CD4-positive, alpha-beta T cell treated with Interleukin-15 for 1 hour (primary cell): ENCODE measurements around the gene MCC.

ENCODE experiments used
- DNase-seq: peaks from one replicate; pipeline ENCODE4 v3.0.0-alpha.2; 2020

The MCC gene

GRCh38 chr5:113127021-113127420 lies 361.2 kb downstream of the MCC start:
- DNase-seq = no peak

DNA sequence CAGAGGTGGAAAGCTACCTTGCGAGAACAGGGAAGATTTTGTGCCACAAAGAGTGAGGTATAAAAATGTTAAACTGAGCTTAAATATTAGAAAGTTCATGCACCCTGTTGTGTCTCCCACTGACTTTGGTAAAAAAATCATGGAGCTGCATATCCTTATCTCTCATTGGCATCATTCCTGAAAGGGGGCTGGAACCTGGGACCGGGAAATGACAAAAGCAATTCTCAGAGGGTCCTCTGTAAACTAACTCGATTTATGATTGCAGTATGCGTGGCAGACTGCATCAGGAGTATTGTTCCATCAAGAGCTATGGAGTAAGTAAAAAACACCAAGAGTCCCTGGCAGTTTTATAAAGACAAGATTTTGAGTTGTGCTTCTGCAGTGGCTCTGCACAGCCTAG lies 362.9 kb downstream of the MCC start:
- DNase-seq = no peak

DNA sequence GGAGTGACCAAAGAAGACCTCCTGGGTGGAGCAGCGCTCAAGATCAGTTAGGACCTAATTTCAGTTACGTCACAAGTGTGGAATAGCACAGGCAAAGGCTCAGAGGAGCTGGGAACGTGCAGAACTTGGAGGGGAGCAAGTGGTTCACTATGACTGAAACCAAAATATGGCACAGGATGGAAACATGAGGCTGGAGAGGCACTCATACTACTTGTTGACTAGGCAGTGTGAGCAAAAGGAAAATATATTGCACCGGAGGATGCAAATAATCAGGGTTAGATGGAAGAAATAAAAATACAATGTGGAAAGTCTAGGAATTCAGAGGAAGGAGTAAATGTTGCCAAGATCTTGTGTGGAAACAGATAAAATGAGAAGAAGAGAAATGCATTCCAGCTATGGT lies 363.3 kb downstream of the MCC start:
- DNase-seq = no peak

- DNase-seq = no peak
These were observed 364.0 kb downstream of the MCC start for GRCh38 chr5:113124265-113124664.

GRCh38 chr5:113123618-113124017 lies 364.6 kb downstream of the MCC start:
- no peak for DNase-seq

GRCh38 chr5:113122053-113122452 lies 366.2 kb downstream of the MCC start:
- DNase-seq = no peak

- DNase-seq = no peak
These were observed 368.9 kb downstream of the MCC start for GRCh38 chr5:113119246-113119924.

- DNase-seq = no peak
These were observed 369.5 kb downstream of the MCC start for GRCh38 chr5:113118765-113119164.

DNA sequence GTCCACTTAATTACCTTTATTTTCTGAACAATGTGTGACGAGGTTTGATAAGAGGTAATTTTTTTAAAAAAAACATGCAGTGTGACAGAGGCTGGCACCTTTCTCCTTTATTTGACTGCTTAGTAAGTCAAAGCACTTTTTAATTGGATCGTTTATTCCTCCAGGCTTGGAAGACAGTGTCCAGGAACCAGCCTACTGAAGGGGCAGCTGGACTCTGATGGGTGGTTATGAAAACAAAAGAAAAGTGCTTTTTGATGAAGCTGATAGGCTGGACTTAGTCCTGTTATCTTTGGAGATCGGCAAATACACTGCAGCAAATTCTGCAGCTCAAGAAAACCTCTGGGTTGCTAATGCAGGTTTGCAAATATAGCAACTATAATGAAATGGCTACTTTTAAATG lies 370.0 kb downstream of the MCC start:
- DNase-seq = no peak

DNA sequence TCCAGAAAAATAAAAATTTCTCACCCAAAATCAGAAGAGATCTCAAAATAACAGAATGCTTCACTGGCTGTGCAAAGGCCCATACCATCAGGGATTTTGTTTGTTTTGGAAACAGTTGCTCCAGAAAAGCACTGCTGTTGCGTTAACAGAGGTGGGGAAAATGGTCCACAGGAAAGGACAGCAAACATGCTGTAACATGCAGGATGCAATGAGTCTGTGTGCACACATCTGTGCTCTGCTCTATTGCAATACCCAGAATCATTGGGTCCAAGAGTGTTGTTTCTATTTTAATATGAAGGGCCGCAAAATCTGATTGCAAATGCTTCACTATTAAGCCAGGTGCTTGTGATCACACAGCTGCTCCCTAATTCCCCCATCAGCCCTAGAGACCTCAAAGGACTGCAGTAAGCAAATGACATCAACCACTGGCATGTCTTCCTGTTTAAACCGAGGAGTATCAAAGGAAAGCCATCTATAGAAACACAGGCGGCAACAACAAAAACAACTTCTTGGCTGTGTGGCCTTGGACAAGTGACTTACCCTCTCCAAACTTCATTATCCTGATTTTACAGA lies 370.6 kb downstream of the MCC start:
- no peak for DNase-seq

DNA sequence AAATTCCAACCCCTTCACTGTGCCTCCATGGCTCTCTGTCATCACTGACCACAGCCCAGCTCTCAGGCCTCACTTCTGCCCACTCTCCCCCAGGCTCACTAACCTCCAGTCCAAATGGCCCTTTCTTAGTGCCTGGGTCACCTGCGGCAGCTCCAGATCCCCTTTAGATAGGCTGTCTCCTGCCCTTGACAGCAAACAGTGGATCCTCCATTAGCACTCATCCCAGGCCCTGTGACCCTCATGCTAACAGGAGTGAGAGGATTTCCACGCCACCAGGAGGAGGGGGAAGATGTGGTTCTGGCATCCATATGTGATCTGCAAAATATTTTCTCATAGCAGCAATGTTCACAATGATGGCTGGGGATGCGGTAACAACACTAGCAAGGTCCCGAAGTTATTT lies 372.3 kb downstream of the MCC start:
- DNase-seq = no peak

DNA sequence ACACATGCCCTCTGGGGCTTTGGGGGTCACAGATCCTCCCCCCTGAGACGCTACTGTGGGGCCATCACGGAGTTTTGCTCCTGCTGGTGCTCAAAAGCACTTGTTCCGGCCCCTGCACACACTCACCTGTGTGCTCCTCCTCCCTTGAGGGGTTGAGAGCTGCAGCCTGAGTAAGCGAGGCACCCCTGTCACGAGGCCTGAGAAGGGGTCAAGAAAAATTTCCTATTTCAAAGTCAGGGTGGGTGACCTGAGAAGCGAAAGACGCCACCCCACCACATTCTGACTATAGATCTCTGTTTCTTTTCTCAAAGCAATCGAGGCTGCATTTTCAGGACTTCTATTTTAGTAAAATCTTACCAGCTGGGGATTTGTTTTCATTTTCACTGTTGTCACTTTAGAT lies 373.2 kb downstream of the MCC start:
- no peak for DNase-seq

DNA sequence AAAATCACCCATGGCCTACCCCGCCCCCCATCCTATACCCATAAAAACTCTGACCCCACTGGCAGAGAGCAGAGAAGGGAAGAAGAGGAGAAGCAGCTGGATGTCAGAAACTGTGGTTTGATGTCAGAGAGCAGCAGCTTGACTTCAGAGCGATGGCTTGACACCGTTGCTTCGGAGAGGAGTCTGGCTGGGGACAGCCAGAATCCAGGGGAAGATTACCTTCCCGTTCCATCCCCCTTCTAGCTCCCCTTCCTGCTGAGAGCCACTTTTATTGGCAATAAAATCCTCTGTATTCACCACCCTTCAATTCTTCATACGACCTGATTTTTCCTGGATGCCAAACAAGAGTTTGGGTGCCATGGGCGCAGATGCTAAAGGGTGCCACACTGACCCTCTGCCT lies 373.7 kb downstream of the MCC start:
- no peak for DNase-seq

DNA sequence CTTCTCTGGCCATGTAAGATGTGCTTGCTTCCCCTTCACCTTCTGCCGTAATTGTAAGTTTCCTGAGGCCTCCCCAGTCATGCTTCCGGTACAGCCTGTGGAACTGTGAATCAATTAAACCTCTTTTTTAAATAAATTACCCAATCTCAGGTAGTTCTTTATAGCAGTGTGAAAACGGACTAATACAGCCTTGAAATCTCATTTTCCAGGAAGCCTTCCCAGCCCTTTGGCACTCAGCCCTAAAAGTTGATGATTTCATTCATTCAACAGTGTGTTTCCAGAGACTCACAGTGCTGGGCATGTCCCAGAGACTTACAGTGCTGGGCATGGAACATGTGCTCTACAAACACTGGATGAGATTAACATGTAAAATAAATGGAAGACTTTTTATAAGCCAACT lies 375.8 kb downstream of the MCC start:
- no peak for DNase-seq

DNA sequence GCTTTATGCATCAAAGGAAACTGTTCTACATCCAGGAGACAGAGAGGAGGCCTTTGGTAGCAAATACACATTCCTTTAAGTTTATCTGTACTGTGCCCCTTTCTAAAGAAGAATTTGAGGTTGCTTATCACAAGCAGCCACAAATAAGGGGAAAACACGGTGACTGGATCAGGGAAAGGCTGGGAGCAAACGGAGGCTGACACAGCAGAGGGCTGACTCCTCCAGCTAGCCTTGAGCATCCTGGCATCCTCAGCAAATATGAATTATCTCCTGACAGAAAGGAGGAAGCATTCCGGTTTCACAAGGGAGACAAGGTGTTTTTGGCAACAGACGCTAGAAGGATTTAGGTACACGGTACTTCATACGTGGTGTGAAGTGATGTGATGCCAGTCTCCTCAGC lies 378.1 kb downstream of the MCC start:
- DNase-seq = no peak

DNA sequence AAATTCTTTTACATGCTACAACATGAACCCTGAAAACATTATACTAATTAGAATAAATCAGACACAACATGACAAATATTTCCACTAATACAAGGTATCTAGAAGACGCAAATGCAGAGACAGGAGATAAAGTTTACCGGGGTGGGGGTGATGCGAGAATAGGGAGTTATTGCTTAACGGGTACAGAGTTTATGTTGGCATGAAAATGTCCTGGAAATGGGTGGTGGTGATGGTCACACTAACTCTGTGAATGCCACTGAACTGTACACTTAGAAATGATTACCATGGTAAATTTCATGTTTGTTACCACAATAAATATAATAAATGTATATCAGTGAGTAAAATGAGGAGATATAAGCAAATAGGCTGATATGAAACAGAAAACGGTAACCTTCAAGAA lies 378.9 kb downstream of the MCC start:
- DNase-seq = no peak

- no peak for DNase-seq
These were observed 379.8 kb downstream of the MCC start for GRCh38 chr5:113108485-113108884.

DNA sequence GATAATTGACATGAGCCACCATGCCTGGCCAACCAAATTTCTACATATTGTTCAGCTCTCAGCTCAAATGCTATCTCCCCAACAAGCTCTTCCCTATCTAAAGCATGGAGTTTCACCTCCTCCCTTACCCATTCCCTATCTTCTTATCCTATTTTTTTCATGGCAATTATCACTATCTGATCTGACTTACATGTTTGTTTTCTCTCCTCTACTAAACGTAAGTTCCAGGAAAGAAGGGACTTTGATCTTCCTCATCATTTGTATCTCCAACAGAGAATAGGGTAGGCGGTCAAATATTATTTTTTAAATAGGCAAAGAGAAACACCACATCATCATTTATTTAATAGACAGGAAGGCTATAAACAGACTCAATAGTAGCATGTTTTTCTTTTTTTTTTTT lies 381.4 kb downstream of the MCC start:
- no peak for DNase-seq

DNA sequence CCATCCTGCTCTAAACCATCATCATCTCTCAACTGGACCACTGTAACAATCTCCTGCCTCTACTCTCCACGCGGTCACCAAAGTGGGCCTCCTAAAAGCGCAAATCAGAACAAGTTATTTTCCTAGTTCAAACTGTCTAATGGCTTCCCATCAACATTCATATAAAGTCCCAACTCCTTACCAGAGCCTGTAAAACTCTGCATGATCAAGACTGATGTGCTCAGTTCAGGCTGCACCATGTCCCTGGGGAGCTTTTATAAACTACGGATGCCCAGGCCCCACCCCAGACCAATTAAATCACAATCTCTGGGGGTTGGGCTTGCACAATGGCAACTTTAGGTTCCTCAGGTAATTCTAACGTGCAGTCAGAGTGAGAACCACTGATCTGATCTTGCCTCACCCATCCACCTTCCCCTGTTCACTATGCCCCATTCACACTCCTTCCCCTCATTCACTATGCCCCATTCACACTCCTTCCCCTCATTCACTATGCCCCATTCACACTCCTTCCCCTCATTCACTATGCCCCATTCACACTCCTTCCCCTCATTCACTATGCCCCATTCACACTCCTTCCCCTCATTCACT lies 382.5 kb downstream of the MCC start:
- no peak for DNase-seq

DNA sequence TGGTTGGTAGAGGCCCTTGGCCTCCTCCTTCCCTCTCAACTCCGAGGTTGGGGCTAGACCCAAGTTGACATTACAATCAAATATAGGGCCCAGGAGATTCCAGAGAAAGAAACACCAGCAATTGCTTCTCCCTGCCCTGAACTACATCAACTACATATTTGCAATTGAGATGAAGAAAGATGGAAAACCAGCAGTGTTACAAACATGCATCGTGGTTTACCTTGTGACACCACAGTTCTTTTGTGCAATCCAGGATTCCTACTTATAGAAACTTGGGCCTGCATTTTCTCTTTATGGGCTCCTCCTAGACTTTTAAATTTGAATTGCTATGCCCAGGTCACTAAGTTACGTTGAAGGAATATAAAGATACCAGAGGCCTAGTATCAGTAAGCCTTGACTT lies 384.9 kb downstream of the MCC start:
- no peak for DNase-seq

DNA sequence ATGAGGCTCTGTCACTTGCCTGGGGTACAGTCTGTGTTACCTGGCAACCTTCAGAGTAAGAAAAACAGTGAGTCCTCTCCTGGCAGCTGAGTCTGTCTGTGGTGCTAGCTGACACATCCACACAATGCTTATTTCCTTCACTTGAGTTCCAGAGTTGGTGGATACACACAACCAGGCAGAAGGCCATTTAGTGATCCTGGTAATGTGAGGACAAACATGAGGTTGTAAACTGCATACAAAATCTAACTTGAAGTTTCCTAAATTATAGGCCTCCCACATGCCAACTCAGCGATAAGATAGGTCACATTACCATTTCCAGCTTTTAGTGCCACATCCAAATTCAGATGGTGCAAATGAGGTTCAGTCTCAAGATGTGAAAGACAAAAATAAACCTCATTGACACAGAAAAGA lies 386.1 kb downstream of the MCC start:
- no peak for DNase-seq

DNA sequence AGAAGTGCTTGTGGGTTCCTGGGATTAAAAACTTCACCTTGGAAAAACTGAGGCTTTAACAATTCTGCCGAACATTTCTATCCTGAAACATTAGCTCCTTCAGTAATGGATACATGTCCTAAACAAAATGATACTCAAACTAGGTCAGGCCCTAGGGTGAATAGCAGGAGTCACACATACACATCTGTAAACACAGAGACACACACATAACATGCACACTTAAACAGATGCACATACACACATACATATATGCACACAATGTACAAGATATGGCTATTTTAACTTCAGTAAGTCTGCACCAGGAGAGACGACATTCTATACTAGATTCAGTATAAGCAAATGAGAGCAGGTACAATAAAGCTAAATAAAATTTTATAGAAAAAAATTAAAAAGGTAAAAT lies 387.3 kb downstream of the MCC start:
- DNase-seq = no peak

- DNase-seq = no peak
These were observed 388.4 kb downstream of the MCC start for GRCh38 chr5:113099822-113100221.

DNA sequence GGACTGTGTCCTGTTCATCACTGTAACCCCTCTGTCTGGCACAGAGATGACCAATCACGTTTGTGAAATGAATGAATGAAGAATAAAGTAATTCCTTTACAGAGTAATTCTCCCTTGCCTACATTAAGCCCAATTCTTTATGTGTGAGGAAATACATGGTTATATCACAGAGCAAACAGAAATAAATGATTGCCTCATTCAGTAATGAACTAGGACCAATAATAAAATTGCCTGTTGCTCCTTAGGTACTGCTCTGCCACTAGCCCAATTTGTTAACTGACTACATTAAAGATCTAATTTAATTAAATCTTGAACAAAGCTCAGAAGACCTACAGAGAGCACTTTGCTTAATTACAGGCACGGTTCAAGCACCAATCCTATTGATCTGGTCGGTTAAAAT lies 389.9 kb downstream of the MCC start:
- DNase-seq = no peak

DNA sequence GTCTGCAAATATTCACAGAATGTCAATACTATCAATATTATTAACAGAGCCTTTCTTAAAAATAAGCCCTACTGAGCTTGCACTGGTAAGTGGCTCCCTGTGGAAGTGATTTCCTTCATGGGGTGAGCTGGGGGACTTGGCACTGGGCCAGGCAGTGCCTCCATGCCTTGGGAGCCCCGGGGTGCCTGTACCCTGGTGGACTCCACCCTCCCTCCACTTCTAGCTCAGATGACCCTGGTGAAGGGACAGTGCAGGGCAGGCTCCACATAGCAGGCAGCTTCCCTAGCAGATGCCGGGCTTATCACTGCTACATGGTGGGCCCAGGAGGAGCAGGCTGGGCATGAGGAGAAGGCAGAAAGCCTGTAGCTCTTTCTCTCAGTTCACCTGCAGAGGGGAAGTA lies 392.4 kb downstream of the MCC start:
- no peak for DNase-seq
